ENCODE results near the gene SLC25A47.

GRCh38 chr14:100281286-100282082, 41.7 kb upstream of the SLC25A47 start:
- TF ChIP-seq CTCF (IDR thresholded peaks at IDR 0.05; ENCODE audit: low read length) (no peak), EZH2 (IDR thresholded peaks at IDR 0.05; ENCODE audit: borderline replicate concordance, low read length) (no peak)
